GM18520 (cell line): ENCODE results near the gene RAB43.
A peak's percentile ranks its signal among the peaks of the same experiment; 100 is the strongest.
"Not testable (repeated sequence)": the region's sequence is repeated elsewhere in the genome, so short reads cannot be mapped to it uniquely, and the experiment has no call there.

Experiments used
- ATAC-seq: cut with Tn5 transposase; IDR thresholded peaks from one replicate; pipeline ENCODE4 v1.9.1; 2021; ENCODE audit not compliant: unreplicated experiment

RAB43 gene

GRCh38 chr3:129122412-129123011 lies 908 bp upstream of the RAB43 start:
- no peak for ATAC-seq

- ATAC-seq, result no peak
These were observed 400 bp downstream of the RAB43 start for GRCh38 chr3:129121016-129121791.

- peak; percentile 62 for ATAC-seq
These were observed 1.2 kb downstream of the RAB43 start for GRCh38 chr3:129120254-129121004.

GRCh38 chr3:129119365-129120100 lies 2.1 kb downstream of the RAB43 start:
- ATAC-seq, result no peak

GRCh38 chr3:129118745-129119144 lies 2.9 kb downstream of the RAB43 start:
- ATAC-seq, result no peak

- no peak for ATAC-seq
These were observed 4.5 kb downstream of the RAB43 start for GRCh38 chr3:129117134-129117533.

GRCh38 chr3:129116482-129116946 lies 5.1 kb downstream of the RAB43 start:
- ATAC-seq, result no peak

GRCh38 chr3:129114455-129114854 lies 7.1 kb downstream of the RAB43 start:
- no peak for ATAC-seq

GRCh38 chr3:129112308-129113052 lies 9.1 kb downstream of the RAB43 start:
- ATAC-seq, result no peak

- ATAC-seq, result not testable (repeated sequence)
These were observed 10.4 kb downstream of the RAB43 start for GRCh38 chr3:129111076-129111780.

GRCh38 chr3:129107793-129108192 lies 13.8 kb downstream of the RAB43 start:
- ATAC-seq, result no peak

- ATAC-seq, result no peak
These were observed 14.6 kb downstream of the RAB43 start for GRCh38 chr3:129106866-129107565.

GRCh38 chr3:129106320-129106719 lies 15.3 kb downstream of the RAB43 start:
- ATAC-seq, result no peak

- no peak for ATAC-seq
These were observed 15.7 kb downstream of the RAB43 start for GRCh38 chr3:129105862-129106261.

- no peak for ATAC-seq
These were observed 17.0 kb downstream of the RAB43 start for GRCh38 chr3:129104498-129105079.

GRCh38 chr3:129104051-129104450 lies 17.6 kb downstream of the RAB43 start:
- no peak for ATAC-seq

GRCh38 chr3:129103296-129103695 lies 18.3 kb downstream of the RAB43 start:
- ATAC-seq, result no peak

- ATAC-seq, result no peak
These were observed 20.1 kb downstream of the RAB43 start for GRCh38 chr3:129101370-129102138.
